Tibial artery (tissue), 4 donors: Measurements from ENCODE around the gene TTC39B.
A peak's percentile ranks its signal among the peaks of the same experiment; 100 is the strongest.

Source experiments
- DNase-seq, 2 donors: peaks; one replicate each; pipeline ENCODE4 v3.0.0-alpha.2; 2019
- H3K27ac ChIP-seq, 2 donors: fragments of 200-600 bp; sonication (generic) in 1 of 2; 1 replicate in 1 of 2; 2 replicates in 1 of 2; pipeline ENCODE4 v1.5.1; 2018 to 2019; ENCODE audit warnings: mild to moderate bottlenecking in 1 of 2
- H3K27me3 ChIP-seq, 2 donors: fragments of 200-600 bp; sonication (generic) in 1 of 2; one replicate each; pipeline versions ENCODE4 v1.5.1 to v1.6.0; 2016 to 2019
- H3K36me3 ChIP-seq, 3 donors: fragments of 200-600 bp; sonication (generic) in 2 of 3; one replicate each; pipeline ENCODE4 v1.5.1; 2016 to 2019; ENCODE audit warnings: mild to moderate bottlenecking in 2 of 3
- H3K4me1 ChIP-seq, 4 donors: fragments of 200-600 bp; sonication (generic) in 2 of 4; 1 replicate in 3 of 4; 2 replicates in 1 of 4; pipeline ENCODE4 v1.5.1; 2016 to 2019
- H3K4me3 ChIP-seq, 2 donors: fragments of 200-600 bp; sonication (generic) in 1 of 2; 1 replicate in 1 of 2; 2 replicates in 1 of 2; pipeline ENCODE4 v1.5.1; 2018 to 2019; ENCODE audit warnings: mild to moderate bottlenecking in 2 of 2
- H3K9me3 ChIP-seq, 3 donors: fragments of 200-600 bp; sonication (generic) in 1 of 3; one replicate each; pipeline ENCODE4 v1.5.1; 2016 to 2019
- intact Hi-C: fragments of 100-400 bp; cut with DNase I; formaldehyde crosslinking; loops from one replicate; pipeline ENCODE4 v1.15.0; 2023; ENCODE audit warnings: low total_unique reads
- TF ChIP-seq, protein P1 (sequence below), 2 experiments: fragments of 200-600 bp in 1 of 2; fragments of 450-650 bp in 1 of 2; IDR thresholded peaks; one replicate each; pipeline ENCODE4 v1.5.1; 2017 to 2019; ENCODE audit warnings: antibody characterized with exemption in 2 of 2, mild to moderate bottlenecking in 1 of 2, moderate library complexity in 1 of 2

Gene TTC39B

DNA sequence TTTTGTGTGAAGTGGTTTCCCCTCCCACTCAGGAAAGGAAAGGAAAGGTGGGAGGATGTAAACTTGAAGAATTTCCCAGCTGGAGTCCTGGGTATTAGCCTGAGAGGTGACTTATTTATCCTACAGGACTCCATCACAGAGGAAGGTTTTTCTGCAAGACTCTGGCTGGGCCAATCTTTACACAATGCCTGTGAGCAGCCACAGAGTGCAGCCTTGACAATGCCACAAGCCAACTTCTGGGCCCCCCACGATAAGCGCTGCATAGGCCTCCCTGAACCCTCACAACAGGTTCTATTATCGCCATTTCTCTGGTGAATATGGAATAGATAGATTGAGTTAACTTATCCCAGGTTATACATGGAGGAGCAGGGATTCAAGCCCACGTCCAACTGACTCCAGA is 12.4 kb downstream of the TTC39B start:
- H3K4me3 ChIP-seq: no peak overlapping the region
- intact Hi-C loops: no loop called here
- no peaks in the 10 kb centered on the region for H3K27me3 ChIP-seq
- H3K4me1 ChIP-seq: peaks cover 0 to 56% (median 21%) of the 10 kb centered on the region in 4 donors
- no peaks in the 10 kb centered on the region for H3K36me3 ChIP-seq
- DNase-seq: no peak
- peak overlapping the region; percentile 82 to 85 for H3K27ac ChIP-seq
- no peaks in the 10 kb centered on the region for H3K9me3 ChIP-seq
- TF ChIP-seq, protein P1, sequence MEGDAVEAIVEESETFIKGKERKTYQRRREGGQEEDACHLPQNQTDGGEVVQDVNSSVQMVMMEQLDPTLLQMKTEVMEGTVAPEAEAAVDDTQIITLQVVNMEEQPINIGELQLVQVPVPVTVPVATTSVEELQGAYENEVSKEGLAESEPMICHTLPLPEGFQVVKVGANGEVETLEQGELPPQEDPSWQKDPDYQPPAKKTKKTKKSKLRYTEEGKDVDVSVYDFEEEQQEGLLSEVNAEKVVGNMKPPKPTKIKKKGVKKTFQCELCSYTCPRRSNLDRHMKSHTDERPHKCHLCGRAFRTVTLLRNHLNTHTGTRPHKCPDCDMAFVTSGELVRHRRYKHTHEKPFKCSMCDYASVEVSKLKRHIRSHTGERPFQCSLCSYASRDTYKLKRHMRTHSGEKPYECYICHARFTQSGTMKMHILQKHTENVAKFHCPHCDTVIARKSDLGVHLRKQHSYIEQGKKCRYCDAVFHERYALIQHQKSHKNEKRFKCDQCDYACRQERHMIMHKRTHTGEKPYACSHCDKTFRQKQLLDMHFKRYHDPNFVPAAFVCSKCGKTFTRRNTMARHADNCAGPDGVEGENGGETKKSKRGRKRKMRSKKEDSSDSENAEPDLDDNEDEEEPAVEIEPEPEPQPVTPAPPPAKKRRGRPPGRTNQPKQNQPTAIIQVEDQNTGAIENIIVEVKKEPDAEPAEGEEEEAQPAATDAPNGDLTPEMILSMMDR (IDR thresholded peaks at IDR 0.05): no peak

DNA sequence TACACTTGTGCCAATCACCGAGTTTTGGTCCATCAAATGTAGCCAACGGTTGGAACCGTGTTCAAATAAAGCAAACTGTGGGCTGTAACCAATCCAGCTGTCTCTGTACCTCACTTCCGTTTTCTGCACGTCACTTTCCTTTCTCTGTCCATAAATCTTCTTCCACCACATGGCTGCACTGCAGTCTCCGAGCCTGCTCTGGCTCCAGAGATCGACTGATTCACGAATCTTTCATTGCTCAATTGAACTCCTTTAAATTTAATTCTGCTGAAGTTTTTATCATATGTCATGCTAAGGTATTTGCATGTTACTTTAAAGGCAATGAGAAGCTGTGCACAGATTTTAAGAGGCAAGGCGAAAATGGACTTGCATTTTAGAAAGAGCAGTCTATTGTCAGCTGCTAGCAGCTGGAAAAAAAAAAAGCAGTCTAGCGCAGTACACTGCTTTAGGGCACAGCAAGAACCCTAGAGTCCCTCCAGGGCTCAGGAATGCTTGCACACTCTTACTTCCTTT is 13.2 kb downstream of the TTC39B start:
- peak overlapping the region in 1 of 2 donors; percentile 18 for H3K4me3 ChIP-seq
- TF ChIP-seq, protein P1 (IDR thresholded peaks at IDR 0.05): no peak
- DNase-seq: no peak

DNA sequence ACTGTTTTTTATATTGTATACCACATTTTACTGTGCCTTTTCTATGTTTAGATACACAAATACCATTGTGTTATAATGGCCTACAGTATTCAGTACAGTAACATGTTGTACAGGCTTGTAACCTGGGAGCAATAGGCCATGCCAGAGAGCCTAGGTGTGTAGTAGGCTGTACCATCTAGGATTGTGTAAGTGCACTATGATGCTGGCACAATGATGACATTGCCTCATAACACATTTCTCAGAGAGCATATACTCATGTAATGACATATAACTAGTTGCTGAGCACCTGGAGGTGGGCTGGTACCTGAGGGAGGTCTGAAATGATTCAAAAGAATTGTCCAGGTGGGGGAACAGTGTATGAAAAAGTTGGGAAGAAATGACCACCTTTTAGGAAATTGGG is 13.9 kb downstream of the TTC39B start:
- H3K4me3 ChIP-seq: no peak overlapping the region
- H3K9me3 ChIP-seq: no peaks in the 10 kb centered on the region
- no peak for DNase-seq
- TF ChIP-seq, protein P1 (IDR thresholded peaks at IDR 0.05): no peak
- intact Hi-C loops: no loop called here
- H3K27me3 ChIP-seq: no peaks in the 10 kb centered on the region
- H3K4me1 ChIP-seq: peaks cover 0 to 54% (median 21%) of the 10 kb centered on the region in 4 donors
- H3K36me3 ChIP-seq: no peaks in the 10 kb centered on the region
- H3K27ac ChIP-seq: peak overlapping the region; percentile 82 to 85

More for the DNA sequence above, 13.2 kb downstream of the TTC39B start:
- Histone ChIP-seq H3K4me1 (peaks cover 0 to 56% (median 21%) of the 10 kb centered on the region in 4 donors), H3K36me3 (no peaks in the 10 kb centered on the region), H3K27me3 (no peaks in the 10 kb centered on the region), H3K9me3 (no peaks in the 10 kb centered on the region), H3K27ac (peak overlapping the region; percentile 82 to 85)
- intact Hi-C loops: no loop called here

DNA sequence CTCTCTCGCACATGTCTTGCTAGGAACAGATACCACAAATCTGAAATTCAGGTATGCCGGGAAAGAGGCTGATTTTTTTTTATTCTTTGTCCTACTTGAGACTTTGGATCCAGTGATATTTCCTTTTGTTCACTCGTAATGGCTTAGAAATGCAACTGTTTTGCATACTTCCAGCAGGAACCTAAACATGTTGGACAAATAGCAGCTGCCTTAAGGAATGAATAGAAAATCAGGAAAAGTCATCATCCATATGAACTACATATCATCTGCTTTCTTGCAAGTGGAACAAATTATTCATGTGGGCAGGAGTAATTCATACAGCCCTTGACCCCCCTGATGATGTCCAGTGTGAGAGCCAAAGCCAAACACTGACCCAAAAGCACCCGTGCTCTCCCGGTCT is 17.4 kb downstream of the TTC39B start:
- TF ChIP-seq, protein P1 (IDR thresholded peaks at IDR 0.05): no peak
- H3K9me3 ChIP-seq: no peaks in the 10 kb centered on the region
- no peaks in the 10 kb centered on the region for H3K27me3 ChIP-seq
- no peak overlapping the region for H3K27ac ChIP-seq
- H3K4me1 ChIP-seq: peaks cover 0 to 26% (median 3%) of the 10 kb centered on the region in 4 donors
- intact Hi-C loops: no loop called here
- no peak overlapping the region for H3K4me3 ChIP-seq
- no peak for DNase-seq
- H3K36me3 ChIP-seq: no peaks in the 10 kb centered on the region

DNA sequence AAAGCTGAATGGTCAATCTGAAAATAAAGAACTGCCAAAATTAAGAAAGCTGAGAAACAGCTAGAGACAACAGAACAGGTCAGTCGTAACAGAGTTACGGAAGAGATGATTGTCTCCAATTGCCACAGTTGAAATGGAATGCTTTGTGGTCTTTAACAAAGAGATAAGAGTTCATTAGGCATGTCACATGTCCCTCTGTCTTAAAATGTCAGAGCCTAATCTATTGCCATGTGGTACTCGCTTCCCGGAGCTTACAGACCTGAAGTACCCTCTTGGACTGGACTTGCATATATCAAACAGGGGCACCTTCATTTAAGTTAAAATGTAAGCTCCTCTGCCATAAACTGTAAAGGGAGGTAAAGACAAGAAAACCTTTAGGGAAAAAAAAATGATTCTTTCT is 19.7 kb downstream of the TTC39B start:
- TF ChIP-seq, protein P1 (IDR thresholded peaks at IDR 0.05): no peak
- Histone ChIP-seq H3K27me3 (no peaks in the 10 kb centered on the region), H3K4me3 (no peak overlapping the region), H3K27ac (no peak overlapping the region), H3K9me3 (no peaks in the 10 kb centered on the region), H3K36me3 (no peaks in the 10 kb centered on the region), H3K4me1 (peaks cover 0 to 4% (median 0%) of the 10 kb centered on the region in 4 donors)
- no peak for DNase-seq
- intact Hi-C loops: no loop called here
